GM18867 (cell line): Measurements from ENCODE around the gene EPHB4.
"Not testable (repeated sequence)": the region's sequence is repeated elsewhere in the genome, so short reads cannot be mapped to it uniquely, and the experiment has no call there.

Source experiments
- ATAC-seq: cut with Tn5 transposase; IDR thresholded peaks from one replicate; pipeline ENCODE4 v1.9.1; 2021; ENCODE audit warnings: mild to moderate bottlenecking, moderate library complexity; ENCODE audit not compliant: unreplicated experiment

EPHB4 gene

DNA sequence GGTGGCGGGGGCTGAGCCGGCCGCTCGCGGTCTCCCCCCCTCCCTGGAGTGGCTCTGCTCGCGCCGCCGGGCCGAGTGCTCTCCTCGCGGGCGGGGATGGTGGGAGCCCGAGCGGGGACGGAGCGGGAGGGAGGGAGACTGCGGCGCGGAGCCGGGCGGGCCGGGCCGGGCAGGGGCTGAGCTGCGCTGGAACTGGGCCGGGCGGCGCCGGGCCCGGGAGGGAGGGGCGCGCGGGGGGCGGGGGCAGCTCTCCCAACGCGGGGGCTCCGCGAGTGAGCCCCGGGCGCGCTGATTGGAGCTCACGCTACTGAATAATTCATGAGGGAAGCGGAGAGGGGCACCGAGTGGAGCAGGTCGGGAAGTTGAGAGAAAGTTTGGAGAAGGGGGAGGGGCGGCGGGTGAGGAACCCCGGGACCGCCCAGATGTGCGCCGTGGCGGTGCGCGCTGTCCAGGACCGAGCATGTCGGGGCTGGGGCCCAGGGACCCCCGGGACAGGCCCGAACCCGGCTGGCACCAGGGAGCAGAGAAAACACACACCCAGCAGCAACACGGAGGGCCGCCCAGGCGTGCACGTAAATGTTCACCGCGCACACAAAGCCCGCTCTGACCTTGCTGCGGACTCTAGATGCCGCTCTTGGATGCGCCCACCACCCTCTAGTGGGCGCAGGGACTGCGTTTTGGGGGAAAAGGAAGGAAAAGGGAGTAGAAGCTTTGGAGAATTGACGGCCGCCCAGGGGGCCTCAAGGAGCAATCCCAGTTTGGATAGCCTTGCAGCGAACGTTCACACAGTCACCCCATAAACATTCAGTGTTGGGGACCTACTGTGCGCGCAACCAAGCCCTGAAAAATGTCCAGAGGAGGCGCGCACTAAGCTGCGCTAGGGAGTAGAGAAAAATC lies at the start of gene EPHB4:
Gene EPHB4 (minus strand): TSS at position 194 of the 897 bp plus-strand sequence. CDS start 493 bp downstream, outside the sequence.
- no peak for ATAC-seq

DNA sequence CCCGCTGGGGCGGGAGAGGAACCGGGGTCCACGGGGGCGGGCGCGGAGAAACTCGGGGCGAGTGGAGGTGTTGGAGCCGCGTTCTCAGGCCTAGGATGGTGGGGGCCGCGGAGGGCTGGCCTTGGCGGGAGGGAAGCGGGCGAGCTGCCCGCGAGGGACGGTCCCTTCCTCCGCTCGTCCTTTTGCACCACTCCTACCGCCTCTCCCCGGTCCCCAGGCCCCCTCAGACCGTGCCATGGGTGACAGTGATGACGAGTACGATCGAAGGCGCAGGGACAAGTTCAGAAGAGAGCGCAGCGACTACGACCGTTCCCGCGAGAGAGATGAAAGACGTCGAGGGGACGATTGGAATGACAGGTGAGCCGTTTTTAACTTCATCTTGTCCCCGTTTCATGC lies 48.0 kb upstream of the EPHB4 start:
- peak; percentile 26 for ATAC-seq

DNA sequence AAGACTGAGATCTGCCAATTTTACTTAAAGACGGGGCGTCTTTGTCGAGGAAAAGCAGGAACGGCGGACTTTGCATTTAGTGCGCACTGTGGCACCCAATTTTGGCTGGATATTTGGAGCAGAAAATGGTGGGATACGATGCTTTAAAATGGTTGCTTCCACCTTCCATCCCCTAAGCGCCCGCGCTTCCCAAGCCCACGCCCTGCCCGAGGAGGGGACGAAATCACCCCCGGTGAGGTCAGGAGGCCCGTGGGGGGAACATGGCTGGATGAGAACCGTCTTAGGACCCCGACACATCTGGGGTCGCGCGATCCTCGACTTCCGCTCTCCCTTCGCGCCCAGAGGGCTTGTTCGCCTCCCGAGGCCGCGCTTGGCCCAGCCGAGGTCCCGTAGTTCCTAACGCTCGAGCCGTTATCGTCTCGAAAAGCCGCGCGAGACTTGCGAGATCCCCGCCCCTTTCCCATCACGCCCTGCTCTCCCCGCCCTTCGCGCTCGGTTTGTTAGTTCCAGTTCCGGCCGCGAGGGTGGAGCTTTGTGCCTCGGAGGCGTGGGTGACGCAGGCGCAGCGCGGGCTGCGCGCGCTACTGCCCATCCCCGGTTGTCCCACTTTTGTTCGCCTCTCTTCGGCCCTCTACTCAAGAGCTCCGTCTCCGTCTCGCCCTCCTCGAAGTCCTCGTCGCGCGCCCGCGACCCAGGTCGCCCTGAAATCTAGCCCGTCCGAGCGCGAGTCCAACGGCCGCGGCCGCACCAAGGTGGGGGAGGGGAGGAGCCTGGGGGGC lies 47.4 kb upstream of the EPHB4 start, which contains the start of gene SRRT:
Gene SRRT (plus strand): TSS at position 527 of the 779 bp plus-strand sequence. CDS start 488 bp downstream, outside the sequence.
- ATAC-seq: peak; percentile 82

DNA sequence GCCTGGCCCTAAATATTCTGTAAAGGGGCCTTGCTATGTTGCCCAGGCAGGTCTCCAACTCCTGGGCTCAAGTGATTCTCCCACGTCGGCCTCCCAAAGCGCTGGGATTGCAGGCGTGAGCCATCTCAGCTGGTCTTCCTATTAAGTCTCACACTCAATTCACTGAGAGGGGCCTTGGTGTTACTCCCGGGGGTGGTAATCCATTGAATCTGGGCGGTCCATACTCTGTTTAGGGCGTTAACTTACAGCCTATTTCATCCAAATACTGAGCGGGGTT lies 46.9 kb upstream of the EPHB4 start:
- ATAC-seq: no peak

DNA sequence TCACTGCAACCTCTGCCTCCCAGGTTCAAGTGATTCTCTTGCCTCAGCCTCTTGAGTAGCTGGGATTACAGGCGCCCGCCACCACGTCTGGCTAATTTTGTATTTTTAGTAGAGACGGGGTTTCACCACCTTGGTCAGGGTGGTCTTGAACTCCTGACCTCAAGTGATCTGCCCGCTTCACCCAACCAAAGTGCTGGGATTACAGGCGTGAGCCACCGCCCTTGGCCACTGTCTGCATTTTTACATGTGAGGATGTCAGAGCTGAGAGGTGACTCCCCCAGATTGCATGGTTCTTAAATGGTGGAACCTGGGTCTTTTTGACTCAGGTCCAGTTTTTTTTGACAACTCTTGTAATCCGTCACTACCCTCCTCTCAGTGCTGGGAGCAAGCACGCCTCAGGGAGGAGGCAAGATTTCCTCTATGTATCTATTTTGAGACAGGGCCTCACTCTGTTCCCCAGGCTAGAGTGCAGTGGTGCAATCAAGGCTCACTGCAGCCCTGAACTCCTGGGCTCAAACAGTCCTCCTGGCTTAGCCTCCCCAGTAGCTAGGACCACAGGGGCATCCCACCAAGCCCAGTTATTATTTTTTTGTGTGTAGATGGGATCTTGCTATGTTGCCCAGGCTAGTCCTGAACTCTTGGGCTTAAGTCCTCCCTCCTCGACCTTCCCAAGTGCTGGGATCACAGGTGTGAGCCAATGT lies 46.4 kb upstream of the EPHB4 start:
- ATAC-seq: no peak

DNA sequence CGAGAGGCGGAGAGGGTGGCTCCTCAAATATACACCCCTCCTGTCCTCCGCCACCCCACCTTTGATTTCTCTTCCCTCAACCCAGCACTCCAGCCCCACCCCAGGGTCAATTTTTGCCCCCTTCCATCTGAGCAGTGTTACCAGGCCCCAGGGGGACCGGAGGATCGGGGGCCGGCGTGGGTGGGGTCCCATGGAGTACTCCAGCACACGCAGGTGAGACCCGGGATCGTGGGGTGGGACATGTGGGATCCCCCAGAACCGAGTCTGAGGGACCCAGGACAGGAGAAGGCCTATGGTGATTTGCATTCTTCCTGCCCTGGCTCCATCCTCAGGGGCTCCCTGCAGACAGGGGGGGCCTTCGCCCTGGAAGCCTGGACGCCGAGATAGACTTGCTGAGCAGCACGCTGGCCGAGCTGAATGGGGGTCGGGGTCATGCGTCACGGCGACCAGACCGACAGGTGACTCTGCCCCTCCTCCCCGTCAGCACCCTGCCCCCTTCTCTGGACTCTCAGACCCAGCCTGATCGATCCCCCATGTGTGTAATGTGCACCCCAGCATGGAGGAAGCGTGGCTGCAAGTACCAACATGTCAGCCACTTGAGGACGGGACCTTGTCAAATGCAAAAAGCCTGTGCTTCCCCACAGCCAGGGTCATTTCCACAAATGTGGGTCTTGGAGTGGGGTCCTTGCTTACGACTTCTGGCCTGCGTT lies 40.6 kb upstream of the EPHB4 start:
- ATAC-seq: no peak

DNA sequence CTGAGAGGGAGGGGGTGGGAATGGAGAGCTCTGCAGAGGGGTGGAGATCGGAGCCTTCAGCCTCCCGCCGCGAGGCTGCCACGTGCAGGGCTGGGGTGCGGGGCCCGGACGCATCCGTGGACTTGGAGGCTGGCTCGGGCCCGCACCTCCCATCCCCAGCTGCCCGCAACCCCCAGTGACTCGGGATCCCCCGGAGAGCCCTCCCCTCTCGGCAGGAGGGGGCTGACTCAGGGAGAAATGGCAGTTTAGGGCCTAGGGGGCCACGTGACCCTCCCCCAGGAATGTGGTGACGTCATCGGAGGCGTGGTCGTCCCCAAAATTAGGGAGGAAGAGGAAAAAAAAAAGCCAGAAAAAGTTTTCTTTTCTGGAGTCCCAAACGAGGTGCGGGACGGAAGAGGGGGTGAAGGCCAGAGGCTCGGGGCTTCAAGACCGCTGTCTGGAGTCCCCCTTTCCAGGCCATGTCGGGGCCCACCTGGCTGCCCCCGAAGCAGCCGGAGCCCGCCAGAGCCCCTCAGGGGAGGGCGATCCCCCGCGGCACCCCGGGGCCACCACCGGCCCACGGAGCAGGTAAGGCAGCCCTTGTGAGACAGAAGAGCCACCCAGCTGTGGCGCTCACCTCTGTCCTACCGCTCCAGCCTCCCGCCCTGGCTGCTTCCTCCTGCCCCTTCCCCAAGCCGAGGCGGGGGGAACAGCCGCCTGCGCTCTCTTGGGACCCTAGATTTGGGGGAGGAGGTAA lies 39.9 kb upstream of the EPHB4 start, which contains the start of gene TRIP6:
Gene TRIP6 (plus strand): TSS at position 348 of the 736 bp plus-strand sequence. CDS start 111 bp downstream, at position 459.
- no peak for ATAC-seq

DNA sequence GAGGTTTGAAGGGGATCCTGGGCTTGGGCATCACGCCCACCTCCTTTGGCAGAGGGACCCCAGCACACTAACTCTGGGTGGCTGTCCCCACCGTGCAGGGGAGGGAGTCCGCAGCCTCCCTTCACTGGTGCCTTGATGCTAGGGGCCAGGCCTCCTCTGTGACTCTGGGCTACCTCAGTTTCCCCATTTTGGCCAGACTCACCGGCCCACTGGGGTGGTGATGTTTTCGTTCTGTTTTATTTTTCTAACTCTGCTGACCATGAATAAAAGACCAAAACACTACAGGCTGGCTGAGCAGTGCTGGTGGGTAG lies 39.4 kb upstream of the EPHB4 start:
- ATAC-seq: no peak

DNA sequence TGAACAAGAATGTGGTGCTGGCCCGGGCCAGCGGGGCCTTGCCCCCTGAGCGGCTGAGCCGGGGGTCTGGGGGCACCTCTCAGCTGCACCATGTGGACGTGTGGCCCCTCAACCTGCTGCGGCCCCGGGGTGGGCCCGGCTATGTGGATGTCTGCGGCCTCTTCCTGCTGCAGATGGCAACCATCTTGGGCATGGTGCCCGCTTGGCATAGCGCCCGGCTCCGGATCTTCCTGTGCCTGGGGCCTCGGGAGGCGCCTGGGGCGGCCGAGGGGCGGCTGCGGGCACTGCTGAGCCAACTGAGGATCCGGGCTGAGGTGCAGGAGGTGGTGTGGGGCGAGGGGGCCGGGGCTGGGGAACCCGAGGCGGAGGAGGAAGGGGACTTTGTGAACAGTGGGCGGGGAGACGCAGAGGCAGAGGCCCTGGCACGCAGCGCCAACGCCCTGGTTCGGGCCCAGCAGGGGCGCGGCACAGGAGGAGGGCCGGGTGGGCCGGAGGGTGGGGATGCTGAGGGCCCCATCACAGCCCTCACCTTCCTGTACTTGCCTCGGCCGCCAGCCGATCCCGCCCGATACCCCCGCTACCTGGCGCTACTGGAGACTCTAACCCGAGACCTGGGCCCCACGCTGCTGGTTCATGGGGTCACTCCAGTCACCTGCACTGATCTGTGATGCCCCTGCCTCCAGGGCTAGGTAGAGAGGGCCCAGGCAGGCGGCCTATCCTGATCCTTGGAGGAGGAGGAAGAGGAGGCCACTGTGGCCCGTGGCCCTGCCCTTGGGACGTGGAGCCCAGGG lies 38.8 kb upstream of the EPHB4 start:
- no peak for ATAC-seq

DNA sequence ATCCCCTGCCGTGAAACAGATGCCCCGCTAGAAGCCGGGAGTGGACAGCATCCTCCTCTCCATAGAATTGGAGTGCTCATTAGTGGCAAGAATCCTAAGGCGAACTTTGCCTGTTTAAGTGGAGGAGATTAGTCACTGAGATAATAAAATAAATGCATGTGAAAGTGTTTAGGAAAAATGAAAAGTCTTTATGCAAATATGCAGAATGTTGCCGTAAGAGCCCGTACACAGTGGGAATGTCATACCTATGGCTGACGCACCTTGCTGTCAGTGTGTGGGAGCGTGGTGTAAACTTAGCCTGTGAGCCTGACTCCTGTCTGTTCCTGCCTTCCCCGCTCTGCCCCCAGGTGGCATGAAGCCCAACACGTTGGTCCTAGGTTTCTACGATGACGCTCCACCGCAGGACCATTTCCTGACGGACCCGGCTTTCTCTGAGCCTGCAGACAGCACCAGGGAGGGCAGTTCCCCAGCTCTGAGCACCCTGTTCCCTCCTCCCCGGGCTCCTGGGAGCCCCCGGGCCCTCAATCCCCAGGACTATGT lies 38.1 kb upstream of the EPHB4 start:
- no peak for ATAC-seq

DNA sequence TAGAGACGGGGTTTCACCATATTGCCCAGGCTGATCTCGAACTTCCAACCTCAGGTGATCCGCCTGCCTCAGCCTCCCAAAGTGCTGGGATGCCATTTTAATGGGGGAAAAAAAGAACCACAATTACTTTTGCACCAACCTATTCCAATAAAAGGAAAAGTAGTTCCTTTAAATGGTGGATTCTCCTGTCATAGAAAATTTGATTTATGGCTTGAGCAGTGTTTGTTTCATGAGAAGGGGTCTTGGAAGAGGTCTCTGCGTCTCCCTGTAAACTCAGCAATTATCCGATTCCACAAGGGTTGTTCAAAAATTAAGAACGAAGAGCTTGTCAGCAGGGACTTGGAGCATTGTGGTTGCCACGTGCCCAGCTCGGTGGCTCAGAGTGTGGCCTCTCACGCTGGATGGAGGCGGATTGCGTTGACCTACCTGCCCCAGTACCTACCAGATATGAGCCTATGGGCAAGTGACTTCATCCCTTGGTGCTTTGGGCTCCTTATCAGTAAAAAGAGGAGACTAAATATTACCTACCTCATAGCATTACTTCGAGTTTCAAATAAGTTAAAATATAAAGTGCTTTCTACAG lies 37.0 kb upstream of the EPHB4 start:
- ATAC-seq: no peak

DNA sequence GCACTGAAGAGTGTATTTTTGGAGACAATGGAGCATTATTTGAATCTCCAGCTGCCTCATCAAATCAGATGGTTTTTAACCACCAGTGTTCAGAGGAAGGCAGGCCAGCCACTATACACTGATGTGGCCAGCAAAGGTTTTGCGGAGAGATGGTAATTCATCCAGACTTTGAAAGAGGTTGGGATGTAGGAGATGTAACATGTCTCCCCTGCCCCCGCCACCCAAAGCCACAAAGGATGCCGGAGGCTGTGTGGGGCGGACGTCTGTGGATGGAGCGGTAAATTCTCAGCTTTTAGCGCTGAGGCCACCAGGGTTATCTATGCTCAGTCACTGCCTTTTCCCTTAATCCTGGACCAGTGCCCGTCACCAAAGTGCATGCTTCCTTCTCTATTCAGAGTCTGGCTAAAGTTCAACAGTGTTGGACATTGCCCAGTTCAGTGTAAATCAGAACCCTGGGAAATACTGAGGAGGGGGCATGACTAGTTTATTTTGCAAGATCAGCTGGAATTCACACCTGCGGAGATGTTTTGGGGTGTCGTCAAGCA lies 36.2 kb upstream of the EPHB4 start:
- no peak for ATAC-seq

DNA sequence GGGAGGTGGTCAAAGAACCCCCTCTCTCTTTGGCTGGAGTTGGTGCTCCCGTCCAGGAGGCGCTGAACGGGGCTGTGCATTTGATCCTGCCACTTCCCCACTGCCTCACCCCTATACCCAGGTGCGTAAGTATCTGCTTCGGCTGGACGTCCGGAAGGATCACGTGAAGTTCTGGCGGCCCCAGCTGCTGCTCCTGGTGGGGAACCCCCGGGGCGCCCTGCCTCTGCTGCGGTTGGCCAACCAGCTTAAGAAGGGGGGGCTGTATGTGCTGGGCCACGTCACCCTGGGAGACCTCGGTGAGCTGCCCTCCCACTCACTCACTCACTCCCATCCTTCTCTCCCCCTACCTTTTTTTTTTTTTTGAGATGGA lies 34.3 kb upstream of the EPHB4 start:
- no peak for ATAC-seq

DNA sequence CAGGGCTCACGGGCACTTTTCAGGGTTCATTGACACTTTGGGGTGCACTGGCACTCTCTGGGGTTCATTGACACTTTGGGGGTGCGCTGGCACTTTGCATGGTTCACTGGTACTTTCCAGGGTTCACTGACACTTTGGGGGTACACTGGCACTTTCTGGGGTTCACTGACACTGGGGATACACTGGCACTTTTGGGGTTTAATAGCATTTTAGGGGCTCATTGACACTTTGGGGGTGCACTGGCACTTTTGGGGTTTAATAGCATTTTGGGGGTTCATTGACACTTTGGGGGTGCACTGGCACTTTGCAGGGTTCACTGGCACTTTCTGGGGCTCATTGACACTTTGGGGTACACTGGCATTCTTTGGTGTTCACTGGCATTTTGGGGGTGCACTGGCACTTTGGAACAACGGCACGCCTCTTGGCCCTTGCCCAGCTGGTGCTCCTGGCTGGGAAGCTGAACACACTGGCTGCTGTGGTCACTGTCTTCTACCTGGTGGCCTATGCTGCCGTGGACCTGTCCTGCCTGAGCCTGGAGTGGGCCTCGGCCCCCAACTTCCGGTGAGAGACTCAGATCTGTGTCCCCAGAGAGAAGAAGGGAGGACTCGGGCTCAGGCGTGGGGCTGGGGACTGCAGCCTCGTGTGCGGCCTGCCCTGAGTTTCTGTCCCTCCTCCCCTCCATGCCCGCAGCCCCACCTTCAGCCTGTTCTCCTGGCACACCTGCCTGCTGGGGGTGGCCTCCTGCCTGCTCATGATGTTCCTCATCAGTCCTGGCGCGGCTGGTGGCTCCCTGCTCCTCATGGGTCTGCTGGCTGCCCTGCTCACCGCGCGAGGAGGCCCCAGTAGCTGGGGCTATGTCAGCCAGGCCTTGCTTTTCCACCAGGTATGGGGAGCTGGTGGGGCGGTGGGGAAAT lies 33.6 kb upstream of the EPHB4 start:
- ATAC-seq: no peak

DNA sequence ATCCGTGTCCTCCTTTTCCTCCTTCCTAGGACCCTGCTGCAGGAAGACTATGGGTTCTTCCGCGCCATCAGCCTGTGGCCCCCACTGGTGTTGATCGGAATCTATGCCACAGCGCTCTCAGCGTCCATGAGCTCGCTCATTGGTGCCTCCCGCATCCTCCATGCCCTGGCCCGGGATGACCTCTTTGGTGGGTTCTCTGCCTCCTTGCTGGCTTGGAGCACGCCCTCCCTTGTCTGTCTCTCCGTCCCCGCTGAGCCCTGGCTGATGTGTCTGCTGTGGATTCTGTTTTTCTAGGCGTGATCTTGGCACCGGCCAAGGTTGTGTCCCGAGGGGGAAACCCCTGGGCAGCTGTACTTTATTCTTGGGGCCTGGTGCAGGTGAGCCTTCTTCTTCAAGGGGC lies 32.5 kb upstream of the EPHB4 start:
- no peak for ATAC-seq

DNA sequence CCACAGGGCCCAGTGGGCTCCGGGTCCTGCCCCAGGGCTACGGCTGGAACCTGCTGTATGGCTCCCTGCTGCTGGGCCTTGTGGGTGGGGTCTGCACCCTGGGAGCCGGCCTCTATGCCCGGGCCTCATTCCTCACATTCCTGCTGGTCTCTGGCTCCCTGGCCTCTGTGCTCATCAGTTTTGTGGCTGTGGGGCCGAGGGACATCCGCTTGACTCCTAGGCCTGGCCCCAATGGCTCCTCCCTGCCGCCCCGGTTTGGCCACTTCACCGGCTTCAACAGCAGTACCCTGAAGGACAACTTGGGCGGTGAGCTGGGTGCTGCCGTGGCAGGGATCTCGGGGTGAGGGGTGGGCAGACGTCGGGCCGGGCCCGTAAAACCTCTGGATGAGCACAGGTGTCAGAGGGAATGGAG lies 29.6 kb upstream of the EPHB4 start:
- no peak for ATAC-seq

DNA sequence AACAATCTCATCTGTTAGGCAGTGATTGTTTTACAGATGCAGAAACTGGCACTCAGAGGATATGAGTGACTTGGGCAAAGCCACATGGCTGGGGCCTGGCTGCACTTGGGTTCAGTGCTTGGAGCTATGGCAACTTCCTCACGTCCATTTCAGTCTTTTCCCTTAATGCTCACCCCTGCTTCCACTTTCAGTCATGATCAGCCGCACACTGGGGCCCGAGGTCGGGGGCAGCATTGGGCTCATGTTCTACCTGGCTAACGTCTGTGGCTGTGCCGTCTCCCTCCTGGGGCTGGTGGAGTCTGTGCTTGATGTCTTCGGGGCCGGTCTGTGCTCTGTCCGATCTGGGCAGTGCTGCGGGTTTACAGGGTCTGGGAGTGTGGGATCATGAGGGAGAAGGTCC lies 28.2 kb upstream of the EPHB4 start:
- ATAC-seq: no peak

DNA sequence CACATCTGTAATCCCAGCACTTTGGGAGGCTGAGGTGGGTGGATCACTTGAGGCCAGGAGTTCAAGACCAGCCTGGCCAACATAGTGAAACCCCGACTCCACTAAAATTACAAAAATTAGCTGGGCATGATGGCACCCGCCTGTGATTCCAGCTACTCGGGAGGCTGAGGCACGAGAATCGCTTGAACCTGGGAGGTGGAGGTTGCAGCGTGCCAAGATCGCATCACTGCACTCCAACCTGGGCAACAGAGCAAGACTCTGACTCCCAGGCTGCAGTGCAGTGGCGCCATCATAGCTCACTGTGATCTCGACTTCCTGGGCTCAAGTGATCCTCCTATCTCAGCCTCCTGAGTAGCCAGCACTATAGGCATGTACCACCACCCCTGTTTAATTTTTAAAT lies 27.6 kb upstream of the EPHB4 start:
- not testable (repeated sequence) for ATAC-seq
